GM12801 (cell line): Measurements from ENCODE around the gene PSD4.

ENCODE experiments used
- CTCF ChIP-seq: IDR thresholded peaks from one replicate; pipeline ENCODE4 v1.5.1; 2011; ENCODE audit warnings: control low read depth; ENCODE audit not compliant: insufficient read length; ENCODE audit errors: extremely low read depth

Gene PSD4

GRCh38 chr2:113181258-113182051 lies 7.7 kb downstream of the PSD4 start:
- no peak for TF ChIP-seq CTCF

GRCh38 chr2:113182471-113183260 lies 8.9 kb downstream of the PSD4 start:
- TF ChIP-seq CTCF = no peak

DNA sequence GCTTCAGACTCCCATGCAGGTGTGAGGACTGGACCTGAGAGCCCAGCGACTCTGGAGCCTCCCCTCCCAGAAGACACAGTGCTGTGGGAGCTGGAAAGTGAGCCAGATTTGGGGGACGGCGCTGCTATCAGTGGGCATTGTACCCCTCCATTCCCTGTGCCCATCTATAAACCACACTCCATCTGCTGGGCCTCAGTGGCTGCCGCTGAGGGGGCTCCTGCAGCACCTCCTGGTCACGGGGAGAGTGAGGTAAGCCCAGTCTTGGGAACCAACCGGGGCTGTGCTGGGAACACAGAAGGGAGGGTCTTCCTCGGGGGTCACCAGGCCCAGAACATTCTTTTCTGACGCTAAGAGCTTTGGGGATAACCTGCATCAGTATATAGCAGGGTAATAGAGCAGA lies 9.5 kb downstream of the PSD4 start:
- TF ChIP-seq CTCF = no peak

DNA sequence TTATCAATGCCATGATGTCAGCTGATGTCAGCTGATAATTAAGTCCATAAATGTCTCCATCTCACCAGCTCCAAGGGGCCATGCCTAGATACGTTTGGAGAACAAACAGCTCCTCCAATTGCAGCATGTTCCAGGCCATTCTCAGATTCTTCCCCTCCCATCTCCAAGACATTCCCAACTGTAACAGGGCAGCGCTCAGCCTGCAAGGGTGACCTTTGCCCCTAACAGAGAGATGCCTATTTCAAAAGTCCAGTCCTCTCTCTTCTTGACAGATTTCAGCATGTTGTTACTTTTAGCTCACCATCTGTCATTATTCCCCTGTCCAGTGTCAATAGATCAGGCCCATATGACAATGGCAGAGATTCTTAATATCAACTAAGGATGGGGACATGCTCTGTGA lies 9.9 kb downstream of the PSD4 start:
- no peak for TF ChIP-seq CTCF

- TF ChIP-seq CTCF = no peak
Observed at GRCh38 chr2:113184531-113185230, 10.9 kb downstream of the PSD4 start.

- no peak for TF ChIP-seq CTCF
Observed at GRCh38 chr2:113185664-113186432, 12.1 kb downstream of the PSD4 start.
